ENCODE results near the gene BABAM2. TPM values are rescaled to one million over a fixed set of nuclear protein-coding genes. Genes with fewer than 3 reads are reported as not detected.

Gene BABAM2
- total and polyA plus RNA-seq, 10 of the 15 experiments (the other 5 are each of a cell fraction or from before 2014, with no cell fraction given): 30.7 to 59.9 (median 44.5) TPM

- intact Hi-C loops (cut with micrococcal nuclease; ENCODE audit: unreplicated experiment) (no loop called here), in situ Hi-C loops (cut with MboI) (no loop called here)
- H3K36me3 ChIP-seq (ENCODE audit: control insufficient read depth in 2 of 2, insufficient read depth in 2 of 2, low read length in 1 of 2): no peaks in the 10 kb centered on the region; a peak in 1 of 4 replicates
- H3K4me3 ChIP-seq: no peak overlapping the region
- H2AFZ ChIP-seq (ENCODE audit: control insufficient read depth, low read depth, low read length): no peak overlapping the region
- TF ChIP-seq USF1 (IDR thresholded peaks at IDR 0.05; ENCODE audit: borderline replicate concordance, extremely low read length, insufficient read depth, low read depth, low read length) (no peak), LARP7 (IDR thresholded peaks at IDR 0.05) (no peak), EGR1 (IDR thresholded peaks at IDR 0.05; ENCODE audit: borderline replicate concordance in 1 of 2, low read depth in 2 of 2, low read length in 2 of 2) (no peak), SMAD5 (IDR thresholded peaks at IDR 0.05; ENCODE audit: low read depth) (no peak), IRF5 (IDR thresholded peaks at IDR 0.05; ENCODE audit: borderline replicate concordance) (no peak), PML (IDR thresholded peaks at IDR 0.05; ENCODE audit: low read length) (no peak), PRDM15 (CRISPR knock-in tag; IDR thresholded peaks at IDR 0.05) (no peak), ZZZ3 (IDR thresholded peaks at IDR 0.05; ENCODE audit: control insufficient read depth, insufficient read length, low read depth) (no peak), ELK1 (IDR thresholded peaks at IDR 0.05; ENCODE audit: low read depth, low read length) (no peak), EP300 (IDR thresholded peaks at IDR 0.05; ENCODE audit: borderline replicate concordance in 1 of 2, control insufficient read depth in 1 of 2, low read depth in 2 of 2, low read length in 2 of 2) (no peak), TCF12 (IDR thresholded peaks at IDR 0.05; ENCODE audit: low read depth, low read length) (no peak), YY1 (IDR thresholded peaks at IDR 0.05; ENCODE audit: low read depth, low read length) (no peak), ZNF24 (IDR thresholded peaks at IDR 0.05) (no peak), STAT3 (IDR thresholded peaks at IDR 0.05; ENCODE audit: low read depth, low read length) (no peak)
- H3K79me2 ChIP-seq (ENCODE audit: control insufficient read depth, insufficient read depth, low read length): no peaks in the 10 kb centered on the region
- H3K27me3 ChIP-seq (replicated peaks in 1 of 2; ENCODE audit: control insufficient read depth in 2 of 2, insufficient read depth in 2 of 2, low read length in 1 of 2): no peaks in the 10 kb centered on the region
- H3K4me2 ChIP-seq (ENCODE audit: control insufficient read depth, insufficient read depth): no peak overlapping the region
- RAD21 ChIA-PET (ENCODE audit: unreplicated experiment): no interaction called here
- 50% methylated on average over 2 of the region's 2 CpGs for WGBS (ENCODE audit: insufficient coverage, insufficient replicate concordance, low lambda C conversion rate, missing lambda C conversion rate)
- no peak overlapping the region for H3K9ac ChIP-seq (ENCODE audit: control insufficient read depth, insufficient read depth, low read length)
- no peaks in the 10 kb centered on the region for H3K9me3 ChIP-seq (replicated peaks; ENCODE audit: control insufficient read depth, insufficient read depth, low read length)
- ATAC-seq (no peak), FAIRE-seq (no peak), DNase-seq (ENCODE audit: low read depth, low spot score) (no peak)
- BruUV-seq (replicated peaks): no TSS peak
- H4K20me1 ChIP-seq (ENCODE audit: control insufficient read depth, insufficient read depth): no peaks in the 10 kb centered on the region
- CTCF ChIA-PET: no interaction called here
- SMC1A ChIA-PET (ENCODE audit: uncharacterized antibody, unreplicated experiment): no interaction called here
- POLR2A ChIA-PET: no interaction called here
- H3K4me1 ChIP-seq (ENCODE audit: control insufficient read depth, insufficient read depth, low read length): no peaks in the 10 kb centered on the region
- no peak overlapping the region for H3K27ac ChIP-seq (ENCODE audit: control insufficient read depth, insufficient read depth)
These were observed 419.6 kb downstream of the BABAM2 start for GRCh38 chr2:28310107-28310506.
